ENCODE results near the gene INPP4A.

Gene INPP4A

GRCh38 chr2:98519851-98520250 lies 75.2 kb downstream of the INPP4A start:
- TF ChIP-seq CTCF (IDR thresholded peaks at IDR 0.05; ENCODE audit: extremely low read depth, missing control alignments) = no peak
- DNase-seq (ENCODE audit: low spot score) = no peak

DNA sequence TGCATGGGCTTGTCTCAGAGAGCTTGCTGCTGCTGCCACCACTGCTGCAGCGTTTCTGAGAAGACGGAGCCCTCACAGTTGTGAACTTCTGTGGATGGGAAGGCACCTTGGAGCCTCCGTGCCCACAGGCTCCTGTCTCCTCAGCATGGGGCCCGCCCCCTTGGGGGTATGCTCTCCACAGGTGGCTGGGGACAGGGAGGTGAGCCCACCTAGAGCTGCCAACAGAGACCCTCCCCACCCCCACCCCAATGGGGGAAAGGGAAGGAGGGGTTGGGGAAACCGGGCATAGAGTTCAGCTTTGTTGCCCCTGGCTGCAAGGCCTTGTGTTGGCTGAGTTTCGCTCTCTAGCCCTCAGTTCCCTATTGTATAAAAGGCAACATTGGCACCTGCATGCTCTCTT lies 76.1 kb downstream of the INPP4A start:
- TF ChIP-seq CTCF (IDR thresholded peaks at IDR 0.05; ENCODE audit: extremely low read depth, missing control alignments) = no peak
- DNase-seq (ENCODE audit: low spot score) = no peak

DNA sequence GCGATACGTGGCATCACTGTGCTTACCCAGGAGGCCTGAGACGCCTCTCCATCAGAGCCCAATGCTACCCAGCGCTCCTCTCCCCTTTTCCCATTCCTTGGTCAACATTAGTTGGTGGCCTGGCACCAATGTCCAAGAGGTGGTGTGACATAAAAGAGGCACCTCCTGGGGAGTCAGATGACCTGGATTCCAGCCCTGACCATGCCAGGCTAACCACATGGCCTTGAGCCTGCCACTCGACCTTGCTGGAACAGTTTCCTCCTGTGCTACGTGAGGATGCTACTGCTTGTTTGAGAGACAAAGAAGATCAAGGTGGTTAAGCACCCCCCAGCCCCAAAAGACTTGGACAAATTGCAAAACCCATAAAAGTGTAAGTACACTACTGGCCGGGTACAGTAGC lies 76.6 kb downstream of the INPP4A start:
- no peak for TF ChIP-seq CTCF (IDR thresholded peaks at IDR 0.05; ENCODE audit: extremely low read depth, missing control alignments)
- DNase-seq (ENCODE audit: low spot score) = no peak

GRCh38 chr2:98522854-98523253 lies 78.2 kb downstream of the INPP4A start:
- TF ChIP-seq CTCF (IDR thresholded peaks at IDR 0.05; ENCODE audit: extremely low read depth, missing control alignments) = no peak
- DNase-seq (ENCODE audit: low spot score) = no peak

GRCh38 chr2:98524168-98524567 lies 79.5 kb downstream of the INPP4A start:
- no peak for DNase-seq (ENCODE audit: low spot score)
- TF ChIP-seq CTCF (IDR thresholded peaks at IDR 0.05; ENCODE audit: extremely low read depth, missing control alignments) = no peak

- no peak for DNase-seq (ENCODE audit: low spot score)
- TF ChIP-seq CTCF (IDR thresholded peaks at IDR 0.05; ENCODE audit: extremely low read depth, missing control alignments) = no peak
Measured at GRCh38 chr2:98528349-98528748, 83.7 kb downstream of the INPP4A start.

DNA sequence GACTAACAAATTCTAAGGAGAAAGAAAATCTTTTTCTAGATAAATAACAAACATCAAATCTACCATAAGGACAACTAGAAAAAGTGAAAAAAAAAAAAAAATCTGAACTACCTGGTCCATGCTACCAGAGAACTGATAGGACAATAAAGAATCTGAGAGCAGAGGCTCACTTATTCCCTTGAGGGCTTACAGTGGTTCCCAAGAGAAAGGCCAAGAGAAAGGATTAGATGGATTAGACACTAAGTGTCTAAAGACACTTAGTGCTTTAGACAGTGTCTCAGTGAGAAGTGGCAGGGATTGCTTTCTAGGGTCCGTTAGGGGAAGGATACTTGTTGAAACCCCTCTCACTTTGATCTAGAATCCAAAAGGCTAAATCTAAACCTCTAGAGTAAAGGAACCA lies 85.5 kb downstream of the INPP4A start:
- no peak for DNase-seq (ENCODE audit: low spot score)
- TF ChIP-seq CTCF (IDR thresholded peaks at IDR 0.05; ENCODE audit: extremely low read depth, missing control alignments) = no peak
